HepG2 (cell line): ENCODE measurements around the gene TTC31. TPM values are rescaled to one million over a fixed set of nuclear protein-coding genes. Genes with fewer than 3 reads are reported as not detected.
A peak's percentile ranks its signal among the peaks of the same experiment; 100 is the strongest.

ENCODE experiments used
- FIP1L1 ChIP-seq: fragments of 200-400 bp; formaldehyde crosslinking; IDR thresholded peaks from 2 replicates; pipeline ENCODE4 v1.6.1; 2018; ENCODE audit warnings: low read depth, mild to moderate bottlenecking, low read length, moderate library complexity, borderline replicate concordance; ENCODE audit not compliant: insufficient read depth
- FOXK2 ChIP-seq: fragments of 450-650 bp; IDR thresholded peaks from 2 replicates; pipeline ENCODE4 v1.6.1; 2016
- HHEX ChIP-seq: IDR thresholded peaks from 2 replicates; pipeline ENCODE4 v1.6.1; 2016; ENCODE audit warnings: control low read depth
- HMGA1 ChIP-seq: sonication (generic); formaldehyde crosslinking; conservative IDR thresholded peaks from 2 replicates; pipeline ENCODE4 v1.4.0; 2020; ENCODE audit warnings: missing genetic modification reagents
- KAT8 ChIP-seq: IDR thresholded peaks from 2 replicates; pipeline ENCODE4 v1.6.1; 2016; ENCODE audit warnings: missing genetic modification reagents, missing compliant biosample characterization
- RBAK ChIP-seq: sonication (generic); formaldehyde crosslinking; IDR thresholded peaks from 2 replicates; pipeline ENCODE4 v1.5.1; 2020; ENCODE audit warnings: mild to moderate bottlenecking, missing genetic modification reagents
- SNAPC4 ChIP-seq: sonication (generic); formaldehyde crosslinking; IDR thresholded peaks from 2 replicates; pipeline ENCODE4 v1.4.0; 2020; ENCODE audit warnings: mild to moderate bottlenecking, missing genetic modification reagents
- STAT6 ChIP-seq: sonication (generic); formaldehyde crosslinking; IDR thresholded peaks from 2 replicates; pipeline ENCODE4 v1.4.0; 2020; ENCODE audit warnings: missing genetic modification reagents, mild to moderate bottlenecking, borderline replicate concordance
- TFDP2 ChIP-seq: sonication (generic); formaldehyde crosslinking; IDR thresholded peaks from 2 replicates; pipeline ENCODE4 v1.4.0; 2020; ENCODE audit warnings: missing genetic modification reagents
- ZBTB44 ChIP-seq: sonication (generic); formaldehyde crosslinking; IDR thresholded peaks from 2 replicates; pipeline ENCODE4 v1.4.0; 2020; ENCODE audit warnings: missing genetic modification reagents
- ZNF224 ChIP-seq: sonication (generic); formaldehyde crosslinking; IDR thresholded peaks from 2 replicates; pipeline ENCODE4 v1.5.0; 2020; ENCODE audit warnings: mild to moderate bottlenecking, missing genetic modification reagents
- ZNF468 ChIP-seq: sonication (generic); formaldehyde crosslinking; IDR thresholded peaks from 2 replicates; pipeline ENCODE4 v1.8.0; 2022; ENCODE audit warnings: mild to moderate bottlenecking, moderate library complexity, missing genetic modification reagents
- ZNF546 ChIP-seq: sonication (generic); formaldehyde crosslinking; conservative IDR thresholded peaks from 2 replicates; pipeline ENCODE4 v1.8.1; 2023; ENCODE audit warnings: mild to moderate bottlenecking, missing genetic modification reagents
- ZNF660 ChIP-seq: sonication (generic); formaldehyde crosslinking; IDR thresholded peaks from 2 replicates; pipeline ENCODE4 v1.5.1; 2020; ENCODE audit warnings: mild to moderate bottlenecking, low read depth, missing genetic modification reagents, borderline replicate concordance
- ZSCAN21 ChIP-seq: sonication (generic); formaldehyde crosslinking; IDR thresholded peaks from 2 replicates; pipeline ENCODE4 v1.8.0; 2022; ENCODE audit warnings: mild to moderate bottlenecking, missing genetic modification reagents, moderate library complexity, borderline replicate concordance
- polyA plus RNA-seq, 8 experiments: library from polyadenylated mRNA; depleted of rRNA in 3 of 8; stranded (reverse) in 7 of 8; unstranded in 1 of 8; fragments of >200 nt; fragmentation: Illumina TruSeq in 4 of 8; extraction: Trizol in 4 of 8; gene quantifications; 2 replicates each; pipeline versions ENCODE4 v1.2.1 to v1.2.3, GENCODE V29; 2011 to 2016; ENCODE audit warnings: low read depth in 4 of 8, missing spikeins in 1 of 8, mixed read lengths in 1 of 8; ENCODE audit not compliant: insufficient read depth in 1 of 8
- total RNA-seq, 5 experiments: library from RNA; depleted of rRNA; stranded (reverse); fragments of >200 nt; fragmentation: Illumina TruSeq; extraction: Trizol; gene quantifications; 2 replicates each; pipeline ENCODE4 v1.2.3, GENCODE V29; 2016; ENCODE audit warnings: low read depth in 1 of 5
- TF ChIP-seq, protein P1 (sequence below): sonication (generic); formaldehyde crosslinking; IDR thresholded peaks from 2 replicates; pipeline ENCODE4 v1.5.1; 2020; ENCODE audit warnings: missing genetic modification reagents, mild to moderate bottlenecking, borderline replicate concordance

Gene TTC31
- total and polyA plus RNA-seq, 2 of the 13 experiments (the other 11 are each of a cell fraction or from before 2014, with no cell fraction given) = 28.3 to 39.5 TPM

- TF ChIP-seq TFDP2 (CRISPR knock-in tag) = peak; percentile 55; the same call in 1 of the 2 replicates
- TF ChIP-seq SNAPC4 (CRISPR knock-in tag) = peak; percentile 72
- TF ChIP-seq ZSCAN21 = no peak; the same call in 1 of the 2 replicates
- no peak for TF ChIP-seq ZNF224 (CRISPR knock-in tag)
- no peak for TF ChIP-seq ZBTB44
- TF ChIP-seq, protein P1, sequence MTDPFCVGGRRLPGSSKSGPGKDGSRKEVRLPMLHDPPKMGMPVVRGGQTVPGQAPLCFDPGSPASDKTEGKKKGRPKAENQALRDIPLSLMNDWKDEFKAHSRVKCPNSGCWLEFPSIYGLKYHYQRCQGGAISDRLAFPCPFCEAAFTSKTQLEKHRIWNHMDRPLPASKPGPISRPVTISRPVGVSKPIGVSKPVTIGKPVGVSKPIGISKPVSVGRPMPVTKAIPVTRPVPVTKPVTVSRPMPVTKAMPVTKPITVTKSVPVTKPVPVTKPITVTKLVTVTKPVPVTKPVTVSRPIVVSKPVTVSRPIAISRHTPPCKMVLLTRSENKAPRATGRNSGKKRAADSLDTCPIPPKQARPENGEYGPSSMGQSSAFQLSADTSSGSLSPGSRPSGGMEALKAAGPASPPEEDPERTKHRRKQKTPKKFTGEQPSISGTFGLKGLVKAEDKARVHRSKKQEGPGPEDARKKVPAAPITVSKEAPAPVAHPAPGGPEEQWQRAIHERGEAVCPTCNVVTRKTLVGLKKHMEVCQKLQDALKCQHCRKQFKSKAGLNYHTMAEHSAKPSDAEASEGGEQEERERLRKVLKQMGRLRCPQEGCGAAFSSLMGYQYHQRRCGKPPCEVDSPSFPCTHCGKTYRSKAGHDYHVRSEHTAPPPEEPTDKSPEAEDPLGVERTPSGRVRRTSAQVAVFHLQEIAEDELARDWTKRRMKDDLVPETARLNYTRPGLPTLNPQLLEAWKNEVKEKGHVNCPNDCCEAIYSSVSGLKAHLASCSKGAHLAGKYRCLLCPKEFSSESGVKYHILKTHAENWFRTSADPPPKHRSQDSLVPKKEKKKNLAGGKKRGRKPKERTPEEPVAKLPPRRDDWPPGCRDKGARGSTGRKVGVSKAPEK = no peak
- no peak for TF ChIP-seq HHEX
- no peak for TF ChIP-seq ZNF468 (CRISPR knock-in tag)
- TF ChIP-seq KAT8 (CRISPR knock-in tag) = peak; percentile 66
- no peak for TF ChIP-seq ZNF660 (CRISPR knock-in tag)
- no peak for TF ChIP-seq ZNF546
- no peak for TF ChIP-seq FIP1L1
- no peak for TF ChIP-seq HMGA1 (CRISPR knock-in tag)
- TF ChIP-seq FOXK2 = no peak
- TF ChIP-seq RBAK (CRISPR knock-in tag) = no peak; the same call in 1 of the 2 replicates
- TF ChIP-seq STAT6 (CRISPR knock-in tag) = no peak; the same call in 1 of the 2 replicates
Observed at GRCh38 chr2:74457549-74458131, 25.2 kb upstream of the TTC31 start (continued).
